GM19463 (cell line): ENCODE results near the gene PCGF3.

Source experiments
- ATAC-seq: cut with Tn5 transposase; IDR thresholded peaks from one replicate; pipeline ENCODE4 v1.9.1; 2021; ENCODE audit warnings: mild to moderate bottlenecking, moderate library complexity; ENCODE audit not compliant: unreplicated experiment

Gene PCGF3

GRCh38 chr4:819401-820229, 114.0 kb downstream of the PCGF3 start:
- ATAC-seq, result no peak
